DLD1 (cell line): Measurements from ENCODE around the gene SLC2A4RG.

Experiments
- in situ Hi-C: cut with HindIII; loops from 2 replicates; pipeline ENCODE4 v1.10.0; 2017; ENCODE audit warnings: low sequenced_read_pairs

SLC2A4RG gene

GRCh38 chr20:63699466-63700198, 39.9 kb upstream of the SLC2A4RG start:
- in situ Hi-C loops = no loop called here

GRCh38 chr20:63700199-63701050, 39.2 kb upstream of the SLC2A4RG start:
- in situ Hi-C loops = no loop called here

GRCh38 chr20:63701051-63701328, 38.6 kb upstream of the SLC2A4RG start:
- in situ Hi-C loops = no loop called here

- in situ Hi-C loops = no loop called here
Measured at GRCh38 chr20:63701329-63702035, 38.1 kb upstream of the SLC2A4RG start.

- in situ Hi-C loops = no loop called here
Measured at GRCh38 chr20:63702036-63702665, 37.4 kb upstream of the SLC2A4RG start.

GRCh38 chr20:63702751-63703470, 36.7 kb upstream of the SLC2A4RG start:
- in situ Hi-C loops = no loop called here

GRCh38 chr20:63703471-63703975, 36.1 kb upstream of the SLC2A4RG start:
- in situ Hi-C loops = no loop called here

- in situ Hi-C loops = no loop called here
Measured at GRCh38 chr20:63703976-63704748, 35.4 kb upstream of the SLC2A4RG start.

GRCh38 chr20:63704749-63705117, 34.8 kb upstream of the SLC2A4RG start:
- in situ Hi-C loops = no loop called here

GRCh38 chr20:63705232-63706026, 34.1 kb upstream of the SLC2A4RG start:
- in situ Hi-C loops = no loop called here

- in situ Hi-C loops = no loop called here
Measured at GRCh38 chr20:63706027-63706695, 33.4 kb upstream of the SLC2A4RG start.

- in situ Hi-C loops = no loop called here
Measured at GRCh38 chr20:63706852-63707557, 32.6 kb upstream of the SLC2A4RG start.

- in situ Hi-C loops = no loop called here
Measured at GRCh38 chr20:63707558-63708300, 31.8 kb upstream of the SLC2A4RG start, which contains the start of the genes ARFRP1 and ZGPAT. TSS of gene ARFRP1 (minus strand) at chr20:63707976. CDS start at chr20:63707091, 885 bp downstream. TSS of gene ZGPAT (plus strand) at chr20:63708039. CDS start at chr20:63708581, 542 bp downstream.

- in situ Hi-C loops = no loop called here
Measured at GRCh38 chr20:63708301-63709148, 31.1 kb upstream of the SLC2A4RG start.

- in situ Hi-C loops = no loop called here
Measured at GRCh38 chr20:63709149-63709527, 30.4 kb upstream of the SLC2A4RG start.

- in situ Hi-C loops = no loop called here
Measured at GRCh38 chr20:63711085-63711645, 28.4 kb upstream of the SLC2A4RG start.
